Measurements from ENCODE around the gene EI24. TPM values are rescaled to one million over a fixed set of nuclear protein-coding genes. Genes with fewer than 3 reads are reported as not detected.

The EI24 gene
- total and polyA plus RNA-seq, 9 of the 15 experiments (the other 6 are each of a cell fraction or from before 2014, with no cell fraction given), result 50.4 to 260 (median 168) TPM

DNA sequence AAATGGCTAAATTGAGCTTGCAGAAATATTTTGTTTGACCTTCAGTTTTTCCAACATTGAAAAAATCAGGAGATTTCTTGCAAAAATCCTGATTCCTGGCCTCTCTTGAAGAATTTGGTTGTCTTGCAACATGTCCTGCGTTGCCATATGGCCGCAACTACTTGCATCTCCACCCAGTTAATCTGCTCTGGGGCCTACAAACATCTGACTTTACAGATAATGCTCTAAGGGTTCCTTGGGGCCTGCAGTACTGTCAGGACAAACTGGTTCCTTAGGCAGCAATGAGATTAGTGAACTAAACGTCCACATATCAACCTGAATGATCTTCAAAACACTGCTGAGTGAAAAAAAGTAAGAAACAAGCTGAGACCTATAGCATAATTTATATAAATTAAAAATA lies 36.6 kb upstream of the EI24 start (continued):
- TF ChIP-seq, protein P1, sequence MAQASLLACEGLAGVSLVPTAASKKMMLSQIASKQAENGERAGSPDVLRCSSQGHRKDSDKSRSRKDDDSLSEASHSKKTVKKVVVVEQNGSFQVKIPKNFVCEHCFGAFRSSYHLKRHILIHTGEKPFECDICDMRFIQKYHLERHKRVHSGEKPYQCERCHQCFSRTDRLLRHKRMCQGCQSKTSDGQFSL (CRISPR knock-in tag; IDR thresholded peaks at IDR 0.05), result no peak
- TF ChIP-seq, protein P1 (tag; IDR thresholded peaks at IDR 0.05), result no peak
- TF ChIP-seq ZSCAN29 (IDR thresholded peaks at IDR 0.05) (no peak), TSC22D4 (tag; IDR thresholded peaks at IDR 0.05) (no peak), SMAD2 (IDR thresholded peaks at IDR 0.05; ENCODE audit: low read depth, low read length) (no peak), ZNF212 (CRISPR knock-in tag; IDR thresholded peaks at IDR 0.05) (no peak), ETV6 (IDR thresholded peaks at IDR 0.05; ENCODE audit: borderline replicate concordance in 1 of 2, low read depth in 2 of 2, low read length in 1 of 2) (no peak), ETV6 (CRISPR knock-in tag; IDR thresholded peaks at IDR 0.05; ENCODE audit: borderline replicate concordance) (no peak), HDAC1 (IDR thresholded peaks at IDR 0.05) (peak in 1 of 2 experiments; percentile 67; a peak in 3 of 4 replicates), SRSF7 (optimal IDR thresholded peaks at IDR 0.05; ENCODE audit: low read depth, low read length) (no peak), HMG20B (CRISPR knock-in tag; IDR thresholded peaks at IDR 0.05) (no peak), TEAD4 (IDR thresholded peaks at IDR 0.05; ENCODE audit: low read length) (peak; percentile 96), TEAD4 (CRISPR knock-in tag; IDR thresholded peaks at IDR 0.05; ENCODE audit: borderline replicate concordance) (no peak), SNRNP70 (optimal IDR thresholded peaks at IDR 0.05; ENCODE audit: low read depth, low read length) (no peak), ARHGAP35 (IDR thresholded peaks at IDR 0.05; ENCODE audit: partially characterized antibody) (no peak)
- TF ChIP-seq, protein P2, sequence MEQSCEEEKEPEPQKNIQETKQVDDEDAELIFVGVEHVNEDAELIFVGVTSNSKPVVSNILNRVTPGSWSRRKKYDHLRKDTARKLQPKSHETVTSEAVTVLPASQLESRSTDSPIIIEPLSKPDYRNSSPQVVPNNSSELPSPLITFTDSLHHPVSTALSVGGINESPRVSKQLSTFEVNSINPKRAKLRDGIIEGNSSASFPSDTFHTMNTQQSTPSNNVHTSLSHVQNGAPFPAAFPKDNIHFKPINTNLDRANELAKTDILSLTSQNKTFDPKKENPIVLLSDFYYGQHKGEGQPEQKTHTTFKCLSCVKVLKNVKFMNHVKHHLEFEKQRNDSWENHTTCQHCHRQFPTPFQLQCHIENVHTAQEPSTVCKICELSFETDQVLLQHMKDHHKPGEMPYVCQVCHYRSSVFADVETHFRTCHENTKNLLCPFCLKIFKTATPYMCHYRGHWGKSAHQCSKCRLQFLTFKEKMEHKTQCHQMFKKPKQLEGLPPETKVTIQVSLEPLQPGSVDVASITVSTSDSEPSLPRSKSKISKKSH (CRISPR knock-in tag; IDR thresholded peaks at IDR 0.05), result no peak
- TF ChIP-seq, protein P3, sequence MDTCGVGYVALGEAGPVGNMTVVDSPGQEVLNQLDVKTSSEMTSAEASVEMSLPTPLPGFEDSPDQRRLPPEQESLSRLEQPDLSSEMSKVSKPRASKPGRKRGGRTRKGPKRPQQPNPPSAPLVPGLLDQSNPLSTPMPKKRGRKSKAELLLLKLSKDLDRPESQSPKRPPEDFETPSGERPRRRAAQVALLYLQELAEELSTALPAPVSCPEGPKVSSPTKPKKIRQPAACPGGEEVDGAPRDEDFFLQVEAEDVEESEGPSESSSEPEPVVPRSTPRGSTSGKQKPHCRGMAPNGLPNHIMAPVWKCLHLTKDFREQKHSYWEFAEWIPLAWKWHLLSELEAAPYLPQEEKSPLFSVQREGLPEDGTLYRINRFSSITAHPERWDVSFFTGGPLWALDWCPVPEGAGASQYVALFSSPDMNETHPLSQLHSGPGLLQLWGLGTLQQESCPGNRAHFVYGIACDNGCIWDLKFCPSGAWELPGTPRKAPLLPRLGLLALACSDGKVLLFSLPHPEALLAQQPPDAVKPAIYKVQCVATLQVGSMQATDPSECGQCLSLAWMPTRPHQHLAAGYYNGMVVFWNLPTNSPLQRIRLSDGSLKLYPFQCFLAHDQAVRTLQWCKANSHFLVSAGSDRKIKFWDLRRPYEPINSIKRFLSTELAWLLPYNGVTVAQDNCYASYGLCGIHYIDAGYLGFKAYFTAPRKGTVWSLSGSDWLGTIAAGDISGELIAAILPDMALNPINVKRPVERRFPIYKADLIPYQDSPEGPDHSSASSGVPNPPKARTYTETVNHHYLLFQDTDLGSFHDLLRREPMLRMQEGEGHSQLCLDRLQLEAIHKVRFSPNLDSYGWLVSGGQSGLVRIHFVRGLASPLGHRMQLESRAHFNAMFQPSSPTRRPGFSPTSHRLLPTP (IDR thresholded peaks at IDR 0.05; ENCODE audit: borderline replicate concordance, extremely low read depth, insufficient read length), result no peak
- TF ChIP-seq, protein P4, sequence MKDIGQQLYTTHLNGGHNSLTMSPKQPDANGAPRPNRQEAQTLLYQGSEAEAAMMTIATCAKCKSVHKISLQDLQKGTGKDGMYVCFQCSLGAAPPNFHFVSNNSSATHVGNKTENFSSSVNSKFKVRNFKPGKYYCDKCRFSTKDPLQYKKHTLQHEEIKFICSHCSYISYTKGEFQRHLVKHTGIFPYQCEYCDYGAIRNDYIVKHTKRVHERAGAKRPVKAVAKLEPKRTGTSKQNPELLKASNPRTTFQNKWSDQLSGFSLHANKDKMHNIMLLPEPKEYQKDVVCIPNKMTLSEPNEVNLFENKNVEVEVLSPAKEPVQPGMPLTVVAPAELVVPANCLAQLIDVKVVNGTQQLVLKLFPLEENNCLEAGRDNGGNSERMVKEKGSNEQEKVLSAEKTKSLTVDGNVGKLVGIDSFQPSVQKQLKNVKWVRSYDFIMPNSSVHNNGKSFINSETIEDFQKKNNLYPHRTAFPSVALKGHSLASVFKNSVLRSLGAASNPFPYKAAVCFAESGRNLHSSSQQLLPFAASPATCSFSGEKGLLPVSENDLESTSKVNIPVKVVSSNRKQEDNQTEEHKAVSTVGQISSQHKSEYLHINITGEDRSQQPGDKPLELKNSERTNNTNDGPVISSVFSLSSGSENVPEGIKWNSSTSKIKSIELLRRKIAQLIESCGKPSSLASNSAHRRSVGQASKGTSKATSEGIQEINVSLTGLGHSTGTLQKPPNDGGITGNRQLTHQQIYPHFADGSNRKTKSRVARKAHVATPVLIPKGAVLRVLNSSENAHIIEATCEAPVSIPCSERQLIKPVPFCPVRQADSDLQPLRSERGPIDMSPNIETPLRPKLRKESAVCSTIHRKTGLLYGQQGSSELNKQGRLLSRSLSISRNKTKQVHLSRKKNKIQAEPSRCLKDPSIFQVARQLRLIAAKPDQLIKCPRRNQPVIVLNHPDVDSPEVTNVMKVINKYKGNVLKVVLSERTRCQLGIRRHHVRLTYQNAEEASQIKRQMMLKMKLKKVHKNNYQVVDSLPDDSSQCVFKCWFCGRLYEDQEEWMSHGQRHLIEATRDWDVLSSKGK (CRISPR knock-in tag; IDR thresholded peaks at IDR 0.05), result no peak
- TF ChIP-seq, protein P5, sequence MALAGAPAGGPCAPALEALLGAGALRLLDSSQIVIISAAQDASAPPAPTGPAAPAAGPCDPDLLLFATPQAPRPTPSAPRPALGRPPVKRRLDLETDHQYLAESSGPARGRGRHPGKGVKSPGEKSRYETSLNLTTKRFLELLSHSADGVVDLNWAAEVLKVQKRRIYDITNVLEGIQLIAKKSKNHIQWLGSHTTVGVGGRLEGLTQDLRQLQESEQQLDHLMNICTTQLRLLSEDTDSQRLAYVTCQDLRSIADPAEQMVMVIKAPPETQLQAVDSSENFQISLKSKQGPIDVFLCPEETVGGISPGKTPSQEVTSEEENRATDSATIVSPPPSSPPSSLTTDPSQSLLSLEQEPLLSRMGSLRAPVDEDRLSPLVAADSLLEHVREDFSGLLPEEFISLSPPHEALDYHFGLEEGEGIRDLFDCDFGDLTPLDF (CRISPR knock-in tag; IDR thresholded peaks at IDR 0.05), result no peak
